Gastroesophageal sphincter (tissue), 3 donors: Measurements from ENCODE around the gene LDLRAD2.
"Not testable (repeated sequence)": the region's sequence is repeated elsewhere in the genome, so short reads cannot be mapped to it uniquely, and the experiment has no call there.

Source experiments
- POLR2A ChIP-seq, 2 donors: fragments of 450-650 bp; IDR thresholded peaks; one replicate each; pipeline ENCODE4 v1.6.1; 2017; ENCODE audit warnings: antibody characterized with exemption in 2 of 2, mild to moderate bottlenecking in 2 of 2, moderate library complexity in 1 of 2
- TF ChIP-seq, protein P1 (sequence below), 4 experiments: fragments of 200-600 bp in 2 of 4; fragments of 450-650 bp in 2 of 4; sonication (generic) in 1 of 4; IDR thresholded peaks; one replicate each; pipeline ENCODE4 v1.5.1; 2017 to 2019; ENCODE audit warnings: antibody characterized with exemption in 4 of 4, mild to moderate bottlenecking in 2 of 4, moderate library complexity in 2 of 4

DNA sequence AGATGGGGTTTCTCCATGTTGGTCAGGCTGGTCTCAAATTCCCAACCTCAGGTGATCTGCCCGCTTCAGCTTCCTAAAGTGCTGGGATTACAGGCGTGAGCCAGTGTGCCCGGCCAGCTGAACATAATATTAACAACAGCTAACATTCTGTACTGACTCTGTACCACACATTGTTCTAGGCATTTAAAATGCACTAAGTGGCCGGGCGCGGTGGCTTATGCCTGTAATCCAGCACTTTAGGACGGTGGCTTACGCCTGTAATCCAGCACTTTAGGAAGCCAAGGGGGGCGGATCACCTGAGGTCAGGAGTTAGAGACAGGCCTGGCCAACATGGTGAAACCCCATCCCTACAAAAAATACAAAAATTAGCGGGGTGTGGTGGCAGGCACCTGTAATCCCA, 14.6 kb downstream of the LDLRAD2 start:
- TF ChIP-seq, protein P1, sequence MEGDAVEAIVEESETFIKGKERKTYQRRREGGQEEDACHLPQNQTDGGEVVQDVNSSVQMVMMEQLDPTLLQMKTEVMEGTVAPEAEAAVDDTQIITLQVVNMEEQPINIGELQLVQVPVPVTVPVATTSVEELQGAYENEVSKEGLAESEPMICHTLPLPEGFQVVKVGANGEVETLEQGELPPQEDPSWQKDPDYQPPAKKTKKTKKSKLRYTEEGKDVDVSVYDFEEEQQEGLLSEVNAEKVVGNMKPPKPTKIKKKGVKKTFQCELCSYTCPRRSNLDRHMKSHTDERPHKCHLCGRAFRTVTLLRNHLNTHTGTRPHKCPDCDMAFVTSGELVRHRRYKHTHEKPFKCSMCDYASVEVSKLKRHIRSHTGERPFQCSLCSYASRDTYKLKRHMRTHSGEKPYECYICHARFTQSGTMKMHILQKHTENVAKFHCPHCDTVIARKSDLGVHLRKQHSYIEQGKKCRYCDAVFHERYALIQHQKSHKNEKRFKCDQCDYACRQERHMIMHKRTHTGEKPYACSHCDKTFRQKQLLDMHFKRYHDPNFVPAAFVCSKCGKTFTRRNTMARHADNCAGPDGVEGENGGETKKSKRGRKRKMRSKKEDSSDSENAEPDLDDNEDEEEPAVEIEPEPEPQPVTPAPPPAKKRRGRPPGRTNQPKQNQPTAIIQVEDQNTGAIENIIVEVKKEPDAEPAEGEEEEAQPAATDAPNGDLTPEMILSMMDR (IDR thresholded peaks at IDR 0.05): not testable (repeated sequence)
- TF ChIP-seq POLR2A (IDR thresholded peaks at IDR 0.05): not testable (repeated sequence)
